HG03039 (cell line): ENCODE measurements around the gene LRBA.
"Not testable (repeated sequence)": the region's sequence is repeated elsewhere in the genome, so short reads cannot be mapped to it uniquely, and the experiment has no call there.

Experiments
- ATAC-seq: cut with Tn5 transposase; IDR thresholded peaks from one replicate; pipeline ENCODE4 v1.9.1; 2021; ENCODE audit warnings: mild to moderate bottlenecking, moderate library complexity; ENCODE audit not compliant: unreplicated experiment

Gene LRBA

GRCh38 chr4:151014521-151015458, at the start of gene LRBA:
LRBA (minus strand) TSS chr4:151015284; CDS start chr4:151014642, 642 bp downstream.
- peak; percentile 63 for ATAC-seq

- not testable (repeated sequence) for ATAC-seq
These were observed 48.1 kb upstream of the LRBA start for GRCh38 chr4:151063143-151063542.

- no peak for ATAC-seq
These were observed 40.5 kb upstream of the LRBA start for GRCh38 chr4:151055539-151055938.

GRCh38 chr4:151052785-151053184, 37.7 kb upstream of the LRBA start:
- no peak for ATAC-seq

- ATAC-seq: no peak
These were observed 34.4 kb upstream of the LRBA start for GRCh38 chr4:151049430-151049884.

GRCh38 chr4:151048913-151049312, 33.8 kb upstream of the LRBA start:
- ATAC-seq: no peak

GRCh38 chr4:151046609-151047008, 31.5 kb upstream of the LRBA start:
- no peak for ATAC-seq

- no peak for ATAC-seq
These were observed 30.8 kb upstream of the LRBA start for GRCh38 chr4:151045907-151046306.

- no peak for ATAC-seq
These were observed 28.9 kb upstream of the LRBA start for GRCh38 chr4:151043803-151044515.

- ATAC-seq: no peak
These were observed 24.6 kb upstream of the LRBA start for GRCh38 chr4:151039733-151040132.

GRCh38 chr4:151038452-151039157, 23.5 kb upstream of the LRBA start:
- no peak for ATAC-seq

GRCh38 chr4:151035911-151036310, 20.8 kb upstream of the LRBA start:
- no peak for ATAC-seq

- no peak for ATAC-seq
These were observed 20.2 kb upstream of the LRBA start for GRCh38 chr4:151035328-151035727.

- no peak for ATAC-seq
These were observed 19.7 kb upstream of the LRBA start for GRCh38 chr4:151034829-151035228.

GRCh38 chr4:151031831-151032605, 16.9 kb upstream of the LRBA start:
- peak; percentile 75 for ATAC-seq

GRCh38 chr4:151029537-151029936, 14.5 kb upstream of the LRBA start:
- ATAC-seq: no peak

GRCh38 chr4:151029006-151029405, 13.9 kb upstream of the LRBA start:
- ATAC-seq: not testable (repeated sequence)

GRCh38 chr4:151025759-151026158, 10.7 kb upstream of the LRBA start:
- no peak for ATAC-seq

- ATAC-seq: no peak
These were observed 7.5 kb upstream of the LRBA start for GRCh38 chr4:151022586-151022985.

GRCh38 chr4:151021637-151022334, 6.7 kb upstream of the LRBA start:
- no peak for ATAC-seq
